ENCODE results near the gene CADM1. TPM values are rescaled to one million over a fixed set of nuclear protein-coding genes. Genes with fewer than 3 reads are reported as not detected.

The CADM1 gene
- total and polyA plus RNA-seq, 10 of the 15 experiments (the other 5 are each of a cell fraction or from before 2014, with no cell fraction given): 0.03 to 0.48 (median 0.15) TPM; not detected in 3

DNA sequence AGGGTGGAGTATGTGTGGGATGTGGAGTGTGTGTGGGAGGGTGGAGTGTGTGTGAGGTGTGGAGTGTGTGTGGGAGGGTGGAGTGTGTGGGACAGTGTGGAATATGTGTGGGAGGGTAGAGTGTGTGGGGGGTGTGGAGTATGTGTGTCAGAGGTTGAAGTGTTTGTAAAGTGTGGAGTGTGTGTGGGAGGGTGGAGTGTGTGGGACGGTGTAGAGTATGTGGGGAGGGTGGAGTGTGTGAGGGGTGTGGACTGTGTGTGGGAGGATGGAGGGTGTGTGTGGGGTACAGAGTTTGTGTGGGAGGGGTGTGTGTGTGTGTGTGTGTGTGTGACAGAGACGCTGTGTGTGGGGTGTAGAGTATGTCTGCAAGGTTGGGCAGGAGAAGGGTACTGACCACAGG lies 355.5 kb downstream of the CADM1 start:
- Histone ChIP-seq H3K27me3 (replicated peaks in 1 of 2; ENCODE audit: control insufficient read depth in 2 of 2, insufficient read depth in 2 of 2, low read length in 1 of 2) (no peaks in the 10 kb centered on the region), H3K4me3 (no peak overlapping the region), H3K36me3 (ENCODE audit: control insufficient read depth in 2 of 2, insufficient read depth in 2 of 2, low read length in 1 of 2) (no peaks in the 10 kb centered on the region), H2AFZ (ENCODE audit: control insufficient read depth, low read depth, low read length) (no peak overlapping the region), H3K9ac (ENCODE audit: control insufficient read depth, insufficient read depth, low read length) (no peak overlapping the region), H3K79me2 (ENCODE audit: control insufficient read depth, insufficient read depth, low read length) (no peaks in the 10 kb centered on the region), H3K9me3 (replicated peaks; ENCODE audit: control insufficient read depth, insufficient read depth, low read length) (peaks cover 2% of the 10 kb centered on the region; the same call in 1 of the 3 replicates), H4K20me1 (ENCODE audit: control insufficient read depth, insufficient read depth) (no peaks in the 10 kb centered on the region), H3K4me2 (ENCODE audit: control insufficient read depth, insufficient read depth) (no peak overlapping the region), H3K27ac (ENCODE audit: control insufficient read depth, insufficient read depth) (no peak overlapping the region), H3K4me1 (ENCODE audit: control insufficient read depth, insufficient read depth, low read length) (no peaks in the 10 kb centered on the region)
- ChIA-PET POLR2A (no interaction called here), SMC1A (ENCODE audit: uncharacterized antibody, unreplicated experiment) (no interaction called here), RAD21 (ENCODE audit: unreplicated experiment) (no interaction called here), CTCF (no interaction called here)
- ATAC-seq: no peak
- intact Hi-C loops (cut with micrococcal nuclease; ENCODE audit: unreplicated experiment): no loop called here
- TF ChIP-seq, protein P1, sequence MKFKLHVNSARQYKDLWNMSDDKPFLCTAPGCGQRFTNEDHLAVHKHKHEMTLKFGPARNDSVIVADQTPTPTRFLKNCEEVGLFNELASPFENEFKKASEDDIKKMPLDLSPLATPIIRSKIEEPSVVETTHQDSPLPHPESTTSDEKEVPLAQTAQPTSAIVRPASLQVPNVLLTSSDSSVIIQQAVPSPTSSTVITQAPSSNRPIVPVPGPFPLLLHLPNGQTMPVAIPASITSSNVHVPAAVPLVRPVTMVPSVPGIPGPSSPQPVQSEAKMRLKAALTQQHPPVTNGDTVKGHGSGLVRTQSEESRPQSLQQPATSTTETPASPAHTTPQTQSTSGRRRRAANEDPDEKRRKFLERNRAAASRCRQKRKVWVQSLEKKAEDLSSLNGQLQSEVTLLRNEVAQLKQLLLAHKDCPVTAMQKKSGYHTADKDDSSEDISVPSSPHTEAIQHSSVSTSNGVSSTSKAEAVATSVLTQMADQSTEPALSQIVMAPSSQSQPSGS (IDR thresholded peaks at IDR 0.05; ENCODE audit: low read length): no peak
- no peak for TF ChIP-seq CHD4 (IDR thresholded peaks at IDR 0.05)
- TF ChIP-seq TCF7 (IDR thresholded peaks at IDR 0.05; ENCODE audit: borderline replicate concordance): no peak
- TF ChIP-seq ZNF217 (IDR thresholded peaks at IDR 0.05): no peak
- TF ChIP-seq ASH2L (IDR thresholded peaks at IDR 0.05; ENCODE audit: borderline replicate concordance, low read depth): no peak
- no peak for TF ChIP-seq HDAC6 (IDR thresholded peaks at IDR 0.05; ENCODE audit: unreplicated experiment)
- TF ChIP-seq ZZZ3 (IDR thresholded peaks at IDR 0.05; ENCODE audit: control insufficient read depth, insufficient read length, low read depth): no peak
- TF ChIP-seq MEF2A (IDR thresholded peaks at IDR 0.05; ENCODE audit: insufficient read depth, low read depth, low read length): no peak
- TF ChIP-seq TBL1XR1 (IDR thresholded peaks at IDR 0.05; ENCODE audit: low read depth, low read length): no peak
- TF ChIP-seq, protein P2, sequence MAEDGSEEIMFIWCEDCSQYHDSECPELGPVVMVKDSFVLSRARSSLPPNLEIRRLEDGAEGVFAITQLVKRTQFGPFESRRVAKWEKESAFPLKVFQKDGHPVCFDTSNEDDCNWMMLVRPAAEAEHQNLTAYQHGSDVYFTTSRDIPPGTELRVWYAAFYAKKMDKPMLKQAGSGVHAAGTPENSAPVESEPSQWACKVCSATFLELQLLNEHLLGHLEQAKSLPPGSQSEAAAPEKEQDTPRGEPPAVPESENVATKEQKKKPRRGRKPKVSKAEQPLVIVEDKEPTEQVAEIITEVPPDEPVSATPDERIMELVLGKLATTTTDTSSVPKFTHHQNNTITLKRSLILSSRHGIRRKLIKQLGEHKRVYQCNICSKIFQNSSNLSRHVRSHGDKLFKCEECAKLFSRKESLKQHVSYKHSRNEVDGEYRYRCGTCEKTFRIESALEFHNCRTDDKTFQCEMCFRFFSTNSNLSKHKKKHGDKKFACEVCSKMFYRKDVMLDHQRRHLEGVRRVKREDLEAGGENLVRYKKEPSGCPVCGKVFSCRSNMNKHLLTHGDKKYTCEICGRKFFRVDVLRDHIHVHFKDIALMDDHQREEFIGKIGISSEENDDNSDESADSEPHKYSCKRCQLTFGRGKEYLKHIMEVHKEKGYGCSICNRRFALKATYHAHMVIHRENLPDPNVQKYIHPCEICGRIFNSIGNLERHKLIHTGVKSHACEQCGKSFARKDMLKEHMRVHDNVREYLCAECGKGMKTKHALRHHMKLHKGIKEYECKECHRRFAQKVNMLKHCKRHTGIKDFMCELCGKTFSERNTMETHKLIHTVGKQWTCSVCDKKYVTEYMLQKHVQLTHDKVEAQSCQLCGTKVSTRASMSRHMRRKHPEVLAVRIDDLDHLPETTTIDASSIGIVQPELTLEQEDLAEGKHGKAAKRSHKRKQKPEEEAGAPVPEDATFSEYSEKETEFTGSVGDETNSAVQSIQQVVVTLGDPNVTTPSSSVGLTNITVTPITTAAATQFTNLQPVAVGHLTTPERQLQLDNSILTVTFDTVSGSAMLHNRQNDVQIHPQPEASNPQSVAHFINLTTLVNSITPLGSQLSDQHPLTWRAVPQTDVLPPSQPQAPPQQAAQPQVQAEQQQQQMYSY (CRISPR knock-in tag; IDR thresholded peaks at IDR 0.05): no peak
- no peak for TF ChIP-seq RUNX3 (IDR thresholded peaks at IDR 0.05; ENCODE audit: low read length)
- no peak for TF ChIP-seq NR2C1 (IDR thresholded peaks at IDR 0.05)
- TF ChIP-seq NR2C2 (IDR thresholded peaks at IDR 0.05; ENCODE audit: borderline replicate concordance, control insufficient read depth, insufficient read length, low read depth): no peak
- no peak for TF ChIP-seq GABPA (IDR thresholded peaks at IDR 0.05; ENCODE audit: low read depth)
- in situ Hi-C loops (cut with MboI): no loop called here
- BruUV-seq (replicated peaks): no TSS peak
- no peak for DNase-seq (ENCODE audit: low read depth, low spot score)
- FAIRE-seq: no peak
- 11% methylated on average over 1 of the region's 2 CpGs for WGBS (ENCODE audit: insufficient coverage, insufficient replicate concordance, low lambda C conversion rate, missing lambda C conversion rate)
